ENCODE results near the gene GPRIN2. TPM values are rescaled to one million over a fixed set of nuclear protein-coding genes. Genes with fewer than 3 reads are reported as not detected.

Gene GPRIN2
- total RNA-seq, 3 donors from 2014 or later (not counting 1 experiment from before 2014, with no cell fraction given) = not detected

DNA sequence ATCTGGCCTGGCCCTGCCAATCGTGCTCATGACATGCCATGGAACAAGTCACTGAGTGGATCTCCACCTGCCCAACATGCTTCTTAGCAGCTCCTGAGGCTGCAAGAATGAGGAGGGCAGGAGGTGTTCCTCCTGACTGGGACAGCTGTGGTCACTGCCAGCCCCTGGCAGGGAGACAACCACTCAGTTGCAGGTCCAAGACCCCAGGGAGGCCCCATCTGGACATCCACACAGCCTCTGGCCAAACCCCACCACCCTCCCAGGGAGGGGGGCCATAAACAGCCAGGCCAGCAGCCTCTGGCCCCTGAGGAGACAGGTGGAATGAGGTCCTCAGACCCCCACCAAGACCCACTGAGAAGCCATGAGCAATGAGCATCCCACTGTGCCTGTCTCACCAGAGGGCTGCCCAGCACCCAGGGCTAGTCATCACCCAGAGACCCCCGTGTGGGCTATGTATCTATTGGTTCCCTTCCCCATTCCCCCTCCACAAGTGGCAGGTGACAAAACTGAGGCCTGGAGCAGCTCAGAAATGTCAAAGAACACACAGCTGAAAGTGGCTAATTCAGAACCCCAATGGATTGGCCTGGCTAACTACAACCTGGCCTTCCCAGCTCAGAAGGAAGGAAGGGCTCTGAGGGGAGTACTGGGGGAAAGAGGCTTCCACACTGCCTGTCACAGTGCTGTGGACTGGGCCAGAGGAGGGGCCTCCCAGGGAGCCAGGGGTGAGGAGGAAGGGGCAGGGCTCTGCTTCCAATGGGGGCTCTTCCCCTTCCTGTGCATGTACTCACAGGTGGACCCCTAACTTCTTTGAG, 3.0 kb downstream of the GPRIN2 start:
- TF ChIP-seq, protein P1, sequence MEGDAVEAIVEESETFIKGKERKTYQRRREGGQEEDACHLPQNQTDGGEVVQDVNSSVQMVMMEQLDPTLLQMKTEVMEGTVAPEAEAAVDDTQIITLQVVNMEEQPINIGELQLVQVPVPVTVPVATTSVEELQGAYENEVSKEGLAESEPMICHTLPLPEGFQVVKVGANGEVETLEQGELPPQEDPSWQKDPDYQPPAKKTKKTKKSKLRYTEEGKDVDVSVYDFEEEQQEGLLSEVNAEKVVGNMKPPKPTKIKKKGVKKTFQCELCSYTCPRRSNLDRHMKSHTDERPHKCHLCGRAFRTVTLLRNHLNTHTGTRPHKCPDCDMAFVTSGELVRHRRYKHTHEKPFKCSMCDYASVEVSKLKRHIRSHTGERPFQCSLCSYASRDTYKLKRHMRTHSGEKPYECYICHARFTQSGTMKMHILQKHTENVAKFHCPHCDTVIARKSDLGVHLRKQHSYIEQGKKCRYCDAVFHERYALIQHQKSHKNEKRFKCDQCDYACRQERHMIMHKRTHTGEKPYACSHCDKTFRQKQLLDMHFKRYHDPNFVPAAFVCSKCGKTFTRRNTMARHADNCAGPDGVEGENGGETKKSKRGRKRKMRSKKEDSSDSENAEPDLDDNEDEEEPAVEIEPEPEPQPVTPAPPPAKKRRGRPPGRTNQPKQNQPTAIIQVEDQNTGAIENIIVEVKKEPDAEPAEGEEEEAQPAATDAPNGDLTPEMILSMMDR (IDR thresholded peaks at IDR 0.05) = no peak
- Histone ChIP-seq H3K27me3 (ENCODE audit: control insufficient read depth, insufficient read depth, low read length) (peaks cover 22% of the 10 kb centered on the region), H3K9me3 (ENCODE audit: control insufficient read depth, insufficient read depth, low read length) (no peaks in the 10 kb centered on the region), H3K4me3 (ENCODE audit: low read length) (no peak overlapping the region), H3K4me1 (ENCODE audit: control insufficient read depth, insufficient read depth, low read length) (peaks cover 5% of the 10 kb centered on the region), H3K27ac (ENCODE audit: low read length) (no peak overlapping the region), H3K36me3 (ENCODE audit: control insufficient read depth, insufficient read depth, low read length) (no peaks in the 10 kb centered on the region)
- DNase-seq (no peak), ATAC-seq (no peak)
- no peaks in the 10 kb centered on the region for H3K36me3 Mint-ChIP-seq
- peaks cover 0 to 7% of the 10 kb centered on the region in 2 donors for H3K27me3 Mint-ChIP-seq (ENCODE audit: low read depth in 2 of 2)
- no peak overlapping the region for H3K27ac Mint-ChIP-seq
- intact Hi-C loops (cut with micrococcal nuclease) = loop anchor here (2.0 kb wide), 1 partner anchor 15 kb away; no protein-coding TSS in a partner anchor
- H3K9me3 Mint-ChIP-seq = no peaks in the 10 kb centered on the region
- H3K4me1 Mint-ChIP-seq = peaks cover 5 to 17% of the 10 kb centered on the region in 2 donors
- no peak overlapping the region for H3K4me3 Mint-ChIP-seq
- 69% methylated on average over 2 of the region's 2 CpGs for WGBS (ENCODE audit: insufficient coverage)

DNA sequence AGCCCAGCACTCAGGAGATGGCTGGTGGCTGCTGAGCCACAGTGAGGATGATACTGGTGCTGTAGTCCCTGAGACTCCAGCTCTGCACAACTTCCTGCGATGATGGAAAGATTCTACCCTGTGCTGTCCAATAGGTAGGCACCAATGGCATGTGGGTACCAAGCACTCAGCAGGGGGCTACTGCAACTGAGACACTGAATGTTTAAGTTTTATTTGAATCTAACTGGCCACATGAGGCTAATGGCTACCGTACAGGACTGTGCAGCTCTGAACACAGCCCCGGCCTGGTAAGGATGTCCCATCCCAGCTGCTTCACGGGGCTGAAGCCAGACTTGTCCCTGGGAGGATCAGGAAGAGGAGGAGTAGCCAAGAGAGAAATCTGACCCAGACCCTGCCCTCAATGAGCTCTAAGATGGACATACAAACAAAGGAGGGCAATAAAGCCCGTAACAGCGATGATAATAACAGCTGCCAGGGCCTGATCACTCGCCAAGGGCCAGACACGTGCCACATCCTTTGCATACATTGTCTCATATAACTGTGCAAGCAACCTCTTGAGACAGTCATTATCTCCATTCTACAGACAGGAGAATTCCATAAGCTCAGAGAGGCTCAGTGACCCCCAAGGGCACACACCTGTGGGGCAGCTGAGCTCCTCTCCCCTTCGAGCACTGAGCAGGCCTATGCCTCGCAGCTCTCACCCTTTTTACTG, 3.8 kb downstream of the GPRIN2 start:
- H3K9me3 Mint-ChIP-seq = no peaks in the 10 kb centered on the region
- H3K4me1 Mint-ChIP-seq = peaks cover 5 to 15% of the 10 kb centered on the region in 2 donors
- ATAC-seq (no peak), DNase-seq (no peak)
- H3K4me3 Mint-ChIP-seq = no peak overlapping the region
- TF ChIP-seq, protein P1 (IDR thresholded peaks at IDR 0.05) = no peak
- Histone ChIP-seq H3K4me3 (ENCODE audit: low read length) (no peak overlapping the region), H3K4me1 (ENCODE audit: control insufficient read depth, insufficient read depth, low read length) (peaks cover 5% of the 10 kb centered on the region), H3K9me3 (ENCODE audit: control insufficient read depth, insufficient read depth, low read length) (no peaks in the 10 kb centered on the region), H3K36me3 (ENCODE audit: control insufficient read depth, insufficient read depth, low read length) (no peaks in the 10 kb centered on the region), H3K27ac (ENCODE audit: low read length) (no peak overlapping the region), H3K27me3 (ENCODE audit: control insufficient read depth, insufficient read depth, low read length) (peaks cover 14% of the 10 kb centered on the region)
- intact Hi-C loops (cut with micrococcal nuclease) = no loop called here
- peaks cover 0 to 7% of the 10 kb centered on the region in 2 donors for H3K27me3 Mint-ChIP-seq (ENCODE audit: low read depth in 2 of 2)
- no peaks in the 10 kb centered on the region for H3K36me3 Mint-ChIP-seq
- WGBS (ENCODE audit: insufficient coverage) = 89% methylated on average over 10 of the region's 10 CpGs
- no peak overlapping the region for H3K27ac Mint-ChIP-seq

DNA sequence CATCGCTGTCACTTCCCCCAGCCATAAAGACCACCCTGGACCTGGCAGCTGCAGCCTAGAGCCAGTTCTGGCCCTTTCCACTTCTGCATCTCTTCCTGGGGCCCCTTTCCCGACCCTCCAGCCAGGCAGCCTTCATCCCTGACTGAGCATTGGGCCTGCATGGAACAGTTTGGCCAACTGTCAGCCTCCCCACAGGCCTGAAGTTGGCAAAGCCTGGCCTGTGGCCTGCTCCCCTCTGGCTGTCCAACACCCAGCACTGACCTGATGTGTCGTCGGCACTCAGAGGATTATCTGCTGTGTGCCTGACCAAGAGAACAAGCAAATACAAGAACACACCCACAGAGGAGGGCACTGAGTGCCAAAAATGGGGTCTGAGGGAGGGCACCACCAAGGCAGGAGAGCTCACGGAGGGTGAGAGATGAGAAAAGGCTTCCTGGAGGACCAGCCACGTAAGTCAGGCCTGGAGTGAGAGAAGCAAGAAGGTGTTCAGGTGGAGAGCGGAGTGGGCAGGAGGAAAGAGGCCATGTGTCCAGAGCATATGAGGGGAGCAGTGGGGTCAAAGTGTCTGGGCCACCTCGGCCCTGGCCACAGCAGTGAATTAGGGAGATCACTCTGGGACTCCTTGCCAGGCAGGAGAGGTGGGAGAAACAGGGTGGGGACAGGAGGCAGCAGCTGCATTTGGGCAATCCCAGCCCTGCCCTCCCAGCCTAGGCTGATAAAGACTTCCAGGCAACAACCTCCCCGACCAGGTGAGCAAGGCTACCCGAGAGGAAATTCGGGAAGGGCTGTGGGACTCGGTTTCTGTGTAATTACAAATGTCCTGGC, 4.5 kb downstream of the GPRIN2 start:
- peaks cover 2 to 7% of the 10 kb centered on the region in 2 donors for H3K4me1 Mint-ChIP-seq
- WGBS (ENCODE audit: insufficient coverage) = 82% methylated on average over 12 of the region's 12 CpGs

More for the DNA sequence above, 4.5 kb downstream of the GPRIN2 start:
- no peak overlapping the region for H3K27ac ChIP-seq (ENCODE audit: low read length)
- H3K4me3 ChIP-seq (ENCODE audit: low read length) = no peak overlapping the region
- Mint-ChIP-seq H3K4me3 (no peak overlapping the region), H3K9me3 (no peaks in the 10 kb centered on the region), H3K27ac (no peak overlapping the region), H3K27me3 (ENCODE audit: low read depth in 2 of 2) (peaks cover 0 to 7% of the 10 kb centered on the region in 2 donors), H3K36me3 (no peaks in the 10 kb centered on the region)
- TF ChIP-seq, protein P1 (IDR thresholded peaks at IDR 0.05) = no peak
- peaks cover 3% of the 10 kb centered on the region for H3K4me1 ChIP-seq (ENCODE audit: control insufficient read depth, insufficient read depth, low read length)
- H3K27me3 ChIP-seq (ENCODE audit: control insufficient read depth, insufficient read depth, low read length) = peaks cover 6% of the 10 kb centered on the region
- H3K9me3 ChIP-seq (ENCODE audit: control insufficient read depth, insufficient read depth, low read length) = no peaks in the 10 kb centered on the region
- H3K36me3 ChIP-seq (ENCODE audit: control insufficient read depth, insufficient read depth, low read length) = no peaks in the 10 kb centered on the region
- ATAC-seq = no peak
- intact Hi-C loops (cut with micrococcal nuclease) = no loop called here
- DNase-seq = no peak
